GM12872 (cell line): ENCODE data around the gene BATF.

Experiments used
- CTCF ChIP-seq: IDR thresholded peaks from 3 replicates; pipeline ENCODE4 v1.5.1; 2011; ENCODE audit warnings: low read depth, mild to moderate bottlenecking, low read length, moderate library complexity; ENCODE audit not compliant: insufficient read depth

Gene BATF

DNA sequence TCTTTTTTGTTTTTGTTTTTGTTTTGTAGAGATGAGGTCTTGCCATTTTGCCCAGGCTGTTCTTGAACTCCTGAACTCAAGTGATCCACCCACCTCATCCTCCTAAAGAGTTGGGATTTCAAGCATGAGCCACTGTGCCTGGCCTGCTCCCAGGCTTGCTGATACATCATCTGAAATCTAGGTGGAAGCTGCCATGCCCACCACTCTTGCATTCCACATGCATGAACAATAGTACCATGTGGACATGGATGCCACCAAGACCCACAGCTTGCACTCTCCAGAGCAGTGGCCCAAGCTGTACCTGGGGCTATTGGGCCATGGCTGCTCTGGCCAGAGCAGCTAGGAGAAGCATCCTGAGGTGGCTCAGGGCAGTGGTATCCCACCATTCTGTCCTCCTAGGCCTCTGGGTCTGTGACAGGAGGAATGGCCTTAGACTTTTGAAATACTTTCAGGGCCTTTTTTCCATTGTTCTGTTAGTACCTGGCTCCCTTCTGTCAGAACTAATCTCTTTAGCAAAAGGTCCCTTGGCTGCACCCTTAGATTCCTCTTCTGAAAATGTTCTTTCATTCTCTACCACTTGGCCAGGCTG is 69.8 kb downstream of the BATF start:
- no peak for TF ChIP-seq CTCF

DNA sequence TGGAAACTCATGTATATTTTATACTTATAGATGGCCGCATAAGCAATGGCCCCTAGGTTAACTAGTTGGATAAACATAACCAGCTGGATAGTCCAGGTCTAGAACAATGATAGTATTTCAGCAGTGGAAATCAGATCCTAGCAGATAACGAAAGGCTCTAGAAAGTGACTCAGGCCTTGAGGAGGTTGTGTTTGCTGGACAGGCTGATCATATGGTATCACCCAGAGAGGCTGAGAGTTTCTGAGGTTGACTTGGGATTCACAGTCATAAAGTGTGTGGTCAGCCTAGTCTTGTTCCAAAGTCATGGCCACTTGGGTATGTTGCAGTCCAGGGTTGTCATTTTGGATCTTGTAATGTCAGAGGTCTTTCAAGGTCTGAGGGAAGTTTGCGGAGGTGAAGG is 73.0 kb downstream of the BATF start:
- no peak for TF ChIP-seq CTCF
